Kidney (tissue), 14 donors: ENCODE data around the gene ABHD12. TPM values are rescaled to one million over a fixed set of nuclear protein-coding genes. Genes with fewer than 3 reads are reported as not detected.
A peak's percentile ranks its signal among the peaks of the same experiment; 100 is the strongest.

Source experiments
- DNase-seq, 5 donors: peaks; one replicate each; pipeline ENCODE4 v3.0.0-alpha.2; 2013 to 2020
- FAIRE-seq: peaks from 2 replicates; lab custom pipeline; 2012; peaks lifted over from hg19 to GRCh38; lab: Jason Lieb, UNC
- H3K27ac ChIP-seq, 2 donors: one replicate each; pipeline ENCODE4 v1.7.0; 2013; ENCODE audit warnings: low read depth in 2 of 2, low read length in 2 of 2, inconsistent platforms in 1 of 2
- H3K27me3 ChIP-seq: one replicate; pipeline ENCODE4 v1.7.1; 2013; ENCODE audit warnings: low read length, inconsistent platforms; ENCODE audit not compliant: control insufficient read depth, insufficient read depth
- H3K36me3 ChIP-seq, 3 donors: one replicate each; pipeline versions ENCODE4 v1.7.0 to v1.7.1; 2013; ENCODE audit warnings: low read length in 3 of 3, control low read depth in 1 of 3, inconsistent platforms in 1 of 3; ENCODE audit not compliant: insufficient read depth in 3 of 3, control insufficient read depth in 2 of 3
- H3K4me1 ChIP-seq, 3 donors: one replicate each; pipeline versions ENCODE4 v1.7.0 to v1.7.1; 2013; ENCODE audit warnings: low read length in 3 of 3, inconsistent platforms in 1 of 3, low read depth in 1 of 3; ENCODE audit not compliant: control insufficient read depth in 2 of 3, insufficient read depth in 2 of 3
- H3K4me3 ChIP-seq, 3 donors: one replicate each; pipeline versions ENCODE4 v1.7.0 to v1.8.1; 2013; ENCODE audit warnings: low read length in 3 of 3, control low read depth in 1 of 3, inconsistent platforms in 1 of 3
- H3K9ac ChIP-seq, 3 donors: one replicate each; pipeline versions ENCODE4 v1.7.0 to v1.7.1; 2013; ENCODE audit warnings: low read length in 3 of 3, control low read depth in 1 of 3, inconsistent platforms in 1 of 3
- H3K9me3 ChIP-seq, 3 donors: one replicate each; pipeline versions ENCODE4 v1.7.0 to v1.7.1; 2013; ENCODE audit warnings: low read length in 3 of 3, control low read depth in 1 of 3, inconsistent platforms in 1 of 3; ENCODE audit not compliant: control insufficient read depth in 2 of 3, insufficient read depth in 1 of 3
- intact Hi-C: fragments of 100-400 bp; cut with DNase I; formaldehyde crosslinking; loops from one replicate; pipeline ENCODE4 v1.11.1; 2022
- polyA plus RNA-seq: library from polyadenylated mRNA; stranded (reverse); fragments of 350-450 nt; fragmentation: Illumina TruSeq; extraction: RNeasy Lipid Tissue Mini Kit (QIAGEN cat#74804); gene quantifications from one replicate; pipeline ENCODE4 v1.2.3, GENCODE V29; 2014; ENCODE audit warnings: low read depth, low replicate concordance; ENCODE audit not compliant: insufficient read depth
- total RNA-seq: library from RNA; stranded (reverse); fragmentation: NEBNext Ultra II Directional; extraction: Animal tissue kit (Norgen Biotek cat#: 25700); gene quantifications from one replicate; pipeline ENCODE4 v1.2.1, GENCODE V29; 2021
- TF ChIP-seq, protein P1 (sequence below): IDR thresholded peaks from 3 replicates; pipeline ENCODE4 v1.5.1; 2012; ENCODE audit warnings: mild to moderate bottlenecking, moderate library complexity, borderline replicate concordance; ENCODE audit not compliant: insufficient read depth; ENCODE audit errors: extremely low read depth
- donor health status: control.
- donor health status: control.
- donor health status: control.
- donor health status: control.
- donor health status: control.
- donor health status: DM: yes; HTN: yes; CAD: no.
- donor health status: Normal renal cell carcinoma (clear cell type).

The ABHD12 gene
- total and polyA plus RNA-seq, 2 donors from 2014 or later, result 61.5 to 68.1 TPM

DNA sequence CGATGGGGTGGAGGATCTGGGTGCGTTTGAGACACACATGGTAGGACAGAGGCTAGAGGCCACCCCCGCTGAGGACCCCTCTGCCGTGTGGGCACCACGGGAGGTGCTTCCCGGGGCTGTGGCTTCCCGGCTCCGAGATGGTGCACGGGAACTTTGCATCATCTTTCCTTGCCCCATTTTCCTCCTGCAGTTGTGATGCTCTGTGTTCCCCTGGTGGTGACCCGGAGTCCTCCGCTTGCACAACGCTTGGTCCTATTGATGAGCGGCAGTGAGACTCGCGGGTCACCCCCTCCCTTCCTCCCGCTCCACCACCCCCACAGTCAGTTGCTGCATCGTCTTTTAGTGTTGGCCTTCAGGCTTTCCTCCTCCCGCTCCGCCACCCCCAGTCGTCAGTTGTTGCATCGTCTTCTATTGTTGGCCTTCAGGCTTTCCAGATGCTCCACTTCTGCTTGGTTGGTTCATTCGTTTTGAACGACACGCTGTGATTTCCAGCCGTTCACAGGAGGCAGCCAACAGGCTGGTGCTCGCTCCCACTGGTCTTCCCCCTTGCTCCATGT lies 105.5 kb downstream of the ABHD12 start:
- Histone ChIP-seq H3K27ac (no peak overlapping the region), H3K36me3 (peaks cover 0 to 31% (median 12%) of the 10 kb centered on the region in 3 donors), H3K27me3 (no peaks in the 10 kb centered on the region), H3K9me3 (no peaks in the 10 kb centered on the region), H3K9ac (no peak overlapping the region), H3K4me3 (no peak overlapping the region), H3K4me1 (peaks cover 0 to 5% (median 0%) of the 10 kb centered on the region in 3 donors)
- TF ChIP-seq, protein P1, sequence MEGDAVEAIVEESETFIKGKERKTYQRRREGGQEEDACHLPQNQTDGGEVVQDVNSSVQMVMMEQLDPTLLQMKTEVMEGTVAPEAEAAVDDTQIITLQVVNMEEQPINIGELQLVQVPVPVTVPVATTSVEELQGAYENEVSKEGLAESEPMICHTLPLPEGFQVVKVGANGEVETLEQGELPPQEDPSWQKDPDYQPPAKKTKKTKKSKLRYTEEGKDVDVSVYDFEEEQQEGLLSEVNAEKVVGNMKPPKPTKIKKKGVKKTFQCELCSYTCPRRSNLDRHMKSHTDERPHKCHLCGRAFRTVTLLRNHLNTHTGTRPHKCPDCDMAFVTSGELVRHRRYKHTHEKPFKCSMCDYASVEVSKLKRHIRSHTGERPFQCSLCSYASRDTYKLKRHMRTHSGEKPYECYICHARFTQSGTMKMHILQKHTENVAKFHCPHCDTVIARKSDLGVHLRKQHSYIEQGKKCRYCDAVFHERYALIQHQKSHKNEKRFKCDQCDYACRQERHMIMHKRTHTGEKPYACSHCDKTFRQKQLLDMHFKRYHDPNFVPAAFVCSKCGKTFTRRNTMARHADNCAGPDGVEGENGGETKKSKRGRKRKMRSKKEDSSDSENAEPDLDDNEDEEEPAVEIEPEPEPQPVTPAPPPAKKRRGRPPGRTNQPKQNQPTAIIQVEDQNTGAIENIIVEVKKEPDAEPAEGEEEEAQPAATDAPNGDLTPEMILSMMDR, result no peak
- FAIRE-seq (no peak), DNase-seq (peak in 1 of 5 donors; percentile 52)
- intact Hi-C loops, result no loop called here

DNA sequence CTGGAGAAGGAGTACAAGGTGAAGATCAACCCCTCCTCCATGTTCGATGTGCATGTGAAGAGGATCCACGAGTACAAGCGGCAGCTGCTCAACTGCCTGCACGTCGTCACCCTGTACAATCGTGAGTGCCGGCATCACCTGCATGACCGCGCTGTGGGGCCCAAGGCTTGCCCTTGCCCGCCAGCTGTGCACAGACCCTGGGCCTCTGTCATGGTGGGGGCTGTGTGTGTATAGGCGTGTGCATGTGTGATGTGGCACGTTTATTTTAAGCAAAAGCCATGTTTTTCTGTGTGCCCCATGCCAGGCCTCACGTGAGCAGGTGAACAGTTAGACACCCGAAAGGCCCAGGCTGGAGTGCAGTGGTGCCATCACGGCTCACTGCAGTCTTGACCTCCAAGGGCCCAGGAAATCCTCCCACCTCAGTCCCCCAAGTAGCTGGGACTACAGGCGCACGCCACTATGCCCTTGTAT lies 106.5 kb downstream of the ABHD12 start:
- intact Hi-C loops, result no loop called here
- Histone ChIP-seq H3K36me3 (peaks cover 0 to 29% (median 15%) of the 10 kb centered on the region in 3 donors), H3K27me3 (no peaks in the 10 kb centered on the region), H3K4me3 (no peak overlapping the region), H3K9ac (no peak overlapping the region), H3K9me3 (no peaks in the 10 kb centered on the region), H3K27ac (no peak overlapping the region), H3K4me1 (peaks cover 0 to 8% (median 0%) of the 10 kb centered on the region in 3 donors)
- TF ChIP-seq, protein P1, result no peak
- no peak for FAIRE-seq
- DNase-seq, result peak in 2 of 5 donors; percentile 16 to 42

DNA sequence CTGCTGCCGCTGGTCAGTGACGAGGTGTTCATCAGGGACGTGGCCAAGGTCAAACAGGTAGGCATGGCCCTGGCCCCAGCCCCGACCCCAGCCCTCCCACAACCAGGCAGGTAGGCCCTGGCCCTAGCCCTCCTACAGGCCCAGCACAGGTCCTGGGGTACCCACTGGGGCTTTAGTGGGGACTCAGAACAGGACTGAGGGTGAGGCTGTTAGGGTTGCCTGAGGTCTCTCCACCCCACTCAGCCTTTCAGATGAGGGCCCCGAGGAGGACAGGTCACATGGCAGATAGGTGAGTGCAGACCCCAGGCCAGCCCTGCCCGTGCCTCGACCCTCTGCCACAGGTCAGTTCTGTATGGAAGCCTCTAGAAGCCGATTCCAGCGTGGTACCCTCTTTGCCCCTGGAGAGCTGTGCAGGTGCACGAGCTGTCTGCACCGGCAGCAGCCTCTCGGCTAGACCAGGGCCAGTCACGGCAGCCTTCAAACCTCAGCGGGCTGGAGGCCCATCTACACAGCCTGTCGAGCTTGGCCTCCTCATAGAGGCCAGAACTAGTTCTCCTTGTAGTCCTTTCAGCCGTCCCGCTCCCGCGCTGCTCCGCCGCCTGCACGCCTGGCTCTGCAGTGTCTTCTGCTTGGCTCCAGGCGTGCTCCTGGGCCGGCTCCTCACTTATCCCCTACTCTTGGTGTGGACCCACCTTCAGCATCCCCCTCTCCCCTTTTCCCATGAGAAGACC lies 107.2 kb downstream of the ABHD12 start:
- Histone ChIP-seq H3K27me3 (no peaks in the 10 kb centered on the region), H3K4me1 (peaks cover 0 to 8% (median 0%) of the 10 kb centered on the region in 3 donors), H3K9me3 (no peaks in the 10 kb centered on the region), H3K36me3 (peaks cover 0 to 30% (median 15%) of the 10 kb centered on the region in 3 donors), H3K4me3 (no peak overlapping the region), H3K9ac (no peak overlapping the region), H3K27ac (no peak overlapping the region)
- FAIRE-seq (no peak), DNase-seq (peak in 1 of 5 donors; percentile 71)
- TF ChIP-seq, protein P1, result no peak
- intact Hi-C loops, result no loop called here
